ENCODE results near the gene TBL1X.
"Not testable (repeated sequence)": the region's sequence is repeated elsewhere in the genome, so short reads cannot be mapped to it uniquely, and the experiment has no call there.

TBL1X gene

DNA sequence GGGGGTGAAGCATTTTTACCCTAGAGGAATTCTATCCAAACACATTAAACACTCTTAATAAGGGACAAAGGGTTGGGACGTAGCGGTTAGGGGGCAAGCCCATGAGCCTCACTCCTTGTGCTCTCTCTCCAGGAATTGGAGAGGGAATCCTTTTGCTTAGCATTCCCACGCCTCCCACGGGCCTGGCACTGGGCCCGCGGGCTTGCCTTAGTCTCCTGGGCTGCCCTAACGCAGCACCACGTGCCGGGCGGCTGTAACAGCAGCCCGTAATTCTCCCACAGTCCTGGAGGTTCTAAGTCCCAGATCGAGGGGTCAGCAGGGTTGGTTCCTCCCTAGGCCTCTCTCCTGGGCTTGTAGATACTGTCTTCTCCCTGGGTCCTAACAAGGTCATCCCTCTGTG lies 67.5 kb downstream of the TBL1X start:
- H3K4me3 ChIP-seq (ENCODE audit: low read length): no peak overlapping the region
- TF ChIP-seq, protein P1, sequence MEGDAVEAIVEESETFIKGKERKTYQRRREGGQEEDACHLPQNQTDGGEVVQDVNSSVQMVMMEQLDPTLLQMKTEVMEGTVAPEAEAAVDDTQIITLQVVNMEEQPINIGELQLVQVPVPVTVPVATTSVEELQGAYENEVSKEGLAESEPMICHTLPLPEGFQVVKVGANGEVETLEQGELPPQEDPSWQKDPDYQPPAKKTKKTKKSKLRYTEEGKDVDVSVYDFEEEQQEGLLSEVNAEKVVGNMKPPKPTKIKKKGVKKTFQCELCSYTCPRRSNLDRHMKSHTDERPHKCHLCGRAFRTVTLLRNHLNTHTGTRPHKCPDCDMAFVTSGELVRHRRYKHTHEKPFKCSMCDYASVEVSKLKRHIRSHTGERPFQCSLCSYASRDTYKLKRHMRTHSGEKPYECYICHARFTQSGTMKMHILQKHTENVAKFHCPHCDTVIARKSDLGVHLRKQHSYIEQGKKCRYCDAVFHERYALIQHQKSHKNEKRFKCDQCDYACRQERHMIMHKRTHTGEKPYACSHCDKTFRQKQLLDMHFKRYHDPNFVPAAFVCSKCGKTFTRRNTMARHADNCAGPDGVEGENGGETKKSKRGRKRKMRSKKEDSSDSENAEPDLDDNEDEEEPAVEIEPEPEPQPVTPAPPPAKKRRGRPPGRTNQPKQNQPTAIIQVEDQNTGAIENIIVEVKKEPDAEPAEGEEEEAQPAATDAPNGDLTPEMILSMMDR (conservative IDR thresholded peaks at IDR 0.05; ENCODE audit: low read length): no peak
- DNase-seq (ENCODE audit: low read depth): no peak

DNA sequence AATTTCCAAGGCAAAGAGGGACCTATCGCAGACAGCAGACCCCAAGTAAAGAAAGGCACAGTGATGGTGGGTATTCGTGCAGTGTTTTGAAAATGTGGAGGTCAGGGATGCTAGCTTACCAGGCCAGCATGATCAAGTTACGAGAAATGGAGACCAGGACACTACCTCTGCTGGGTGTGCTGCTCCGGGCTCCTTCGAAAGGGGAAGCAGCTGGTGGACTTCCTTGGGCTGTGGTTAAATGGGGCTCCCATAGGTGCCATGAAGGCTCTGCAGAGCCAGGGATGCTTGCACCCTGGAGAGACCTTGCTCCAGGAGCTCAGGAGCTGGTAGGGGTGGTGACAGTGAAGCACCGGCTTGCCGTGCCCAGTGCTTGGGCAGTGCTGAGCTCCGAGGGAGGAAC lies 68.8 kb downstream of the TBL1X start:
- H3K4me3 ChIP-seq (ENCODE audit: low read length): no peak overlapping the region
- TF ChIP-seq, protein P1 (conservative IDR thresholded peaks at IDR 0.05; ENCODE audit: low read length): no peak
- no peak for DNase-seq (ENCODE audit: low read depth)

DNA sequence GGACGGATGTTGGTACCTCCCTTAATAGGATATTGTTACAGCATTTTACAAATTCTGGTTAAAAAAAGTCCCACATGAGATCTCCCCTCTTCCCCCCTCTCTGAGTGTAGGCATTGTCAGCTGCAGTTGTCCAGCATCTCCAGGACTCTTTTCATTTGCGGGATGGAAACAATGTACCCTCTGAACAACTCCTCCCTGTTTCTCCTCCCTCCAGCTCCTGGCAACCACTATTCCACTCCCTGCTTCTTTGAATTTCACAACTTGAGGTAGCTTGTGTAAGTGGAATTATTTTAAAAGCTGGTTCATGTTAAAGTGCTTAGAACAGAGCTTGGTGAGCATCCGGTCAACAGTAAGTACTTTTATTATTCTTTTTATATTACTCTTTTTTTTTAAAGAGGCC lies 69.8 kb downstream of the TBL1X start:
- H3K4me3 ChIP-seq (ENCODE audit: low read length): no peak overlapping the region
- peak; percentile 73 for DNase-seq (ENCODE audit: low read depth)
- TF ChIP-seq, protein P1 (conservative IDR thresholded peaks at IDR 0.05; ENCODE audit: low read length): no peak

DNA sequence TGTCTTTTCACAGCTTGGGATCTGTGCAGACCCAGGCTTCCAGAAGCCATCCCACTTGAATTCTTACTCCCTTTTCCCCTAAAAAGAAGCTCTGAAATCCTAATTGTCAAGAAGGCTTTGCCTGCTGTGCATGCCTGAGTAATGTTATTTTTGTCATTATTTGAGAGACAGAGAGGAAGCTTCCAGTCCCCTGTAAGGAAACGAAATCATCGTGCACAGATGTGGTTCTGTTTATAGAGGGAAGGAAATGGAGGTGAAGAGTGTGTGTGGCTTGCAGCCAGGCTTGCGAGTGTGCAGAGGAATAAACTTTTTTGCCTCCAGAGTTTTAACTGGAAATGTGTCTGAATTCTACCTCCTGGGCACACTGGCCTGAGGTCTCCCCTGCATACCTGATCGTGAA lies 70.2 kb downstream of the TBL1X start:
- H3K4me3 ChIP-seq (ENCODE audit: low read length): no peak overlapping the region
- TF ChIP-seq, protein P1 (conservative IDR thresholded peaks at IDR 0.05; ENCODE audit: low read length): no peak
- no peak for DNase-seq (ENCODE audit: low read depth)

DNA sequence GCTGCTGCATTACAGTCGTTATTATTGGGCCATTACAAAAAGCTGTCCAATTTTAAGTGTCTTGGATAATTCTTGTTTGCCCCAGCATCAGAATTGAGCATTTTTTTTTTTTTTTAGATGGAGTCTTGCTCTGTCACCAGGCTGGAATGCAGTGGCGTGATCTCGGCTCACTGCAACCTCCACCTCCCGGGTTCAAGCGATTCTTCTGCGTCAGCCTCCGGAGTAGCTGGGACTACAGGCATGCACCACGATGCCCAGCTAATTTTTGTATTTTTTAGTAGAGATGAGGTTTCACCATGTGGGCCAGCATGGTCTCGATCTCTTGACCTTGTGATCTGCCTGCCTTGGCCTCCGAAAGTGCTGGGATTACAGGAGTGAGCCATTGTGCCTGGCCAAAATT lies 71.3 kb downstream of the TBL1X start:
- not testable (repeated sequence) for H3K4me3 ChIP-seq (ENCODE audit: low read length); DNase-seq (ENCODE audit: low read depth)

DNA sequence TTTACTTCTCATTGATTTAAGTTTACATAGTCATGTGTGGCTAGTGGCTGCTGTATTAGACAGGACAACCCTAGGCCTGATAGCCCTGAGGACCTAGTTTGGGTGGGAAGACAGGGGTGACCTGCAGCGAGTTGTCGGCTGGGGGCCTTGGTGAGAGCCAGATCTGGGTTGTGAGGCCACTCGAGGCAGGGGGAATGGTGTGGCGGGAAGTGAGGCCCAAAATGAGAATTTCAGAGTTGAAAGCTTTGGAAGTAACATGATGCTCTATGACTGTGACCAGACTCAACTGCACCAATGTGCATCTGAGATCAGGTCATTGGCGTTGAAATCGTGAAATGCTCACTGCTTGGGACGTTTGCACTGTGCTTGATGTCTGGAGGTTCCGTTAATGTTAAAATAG lies 72.9 kb downstream of the TBL1X start:
- TF ChIP-seq, protein P1 (conservative IDR thresholded peaks at IDR 0.05; ENCODE audit: low read length): no peak
- DNase-seq (ENCODE audit: low read depth): no peak
- H3K4me3 ChIP-seq (ENCODE audit: low read length): no peak overlapping the region

DNA sequence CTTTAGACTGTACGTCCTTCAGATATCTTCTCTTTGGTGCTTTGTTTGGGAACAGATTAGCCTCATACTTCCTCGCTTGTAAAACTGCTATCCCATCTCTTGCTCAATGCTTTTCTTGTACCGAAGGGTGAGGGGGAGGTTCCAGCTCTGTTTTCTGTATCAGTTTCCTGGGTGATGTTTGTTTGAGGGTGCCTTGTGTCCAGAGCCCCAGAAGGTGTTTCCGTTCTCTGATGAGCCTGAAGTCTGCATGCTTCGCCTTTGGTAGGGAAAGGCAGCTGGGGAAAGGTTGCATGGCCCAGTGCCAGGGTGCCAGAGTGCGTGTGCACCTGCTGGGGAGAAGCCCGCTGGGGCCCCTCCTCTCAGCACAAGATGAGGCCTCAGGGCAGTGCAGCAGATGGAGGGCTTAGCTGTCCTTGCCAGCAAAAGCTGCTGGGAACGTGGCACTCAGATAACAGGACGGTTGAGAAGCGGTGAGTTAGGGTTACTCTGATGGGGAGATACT lies 73.7 kb downstream of the TBL1X start:
- TF ChIP-seq, protein P1 (conservative IDR thresholded peaks at IDR 0.05; ENCODE audit: low read length): no peak
- DNase-seq (ENCODE audit: low read depth): no peak
- H3K4me3 ChIP-seq (ENCODE audit: low read length): no peak overlapping the region
